Glomerular endothelial cell (primary cell): Measurements from ENCODE around the gene ARRB2. TPM values are rescaled to one million over a fixed set of nuclear protein-coding genes. Genes with fewer than 3 reads are reported as not detected.

Source experiments
- DNase-seq: peaks from one replicate; pipeline ENCODE4 v3.0.0-alpha.2; 2011; ENCODE audit warnings: low read depth, low spot score; ENCODE audit errors: extremely low read depth
- total RNA-seq: library from RNA; depleted of rRNA; stranded (reverse); fragments of >200 nt; gene quantifications from 2 replicates; pipeline ENCODE4 v1.2.3, GENCODE V29; 2015

Gene ARRB2
- total RNA-seq, 1 donor from 2014 or later = 13.0 TPM

DNA sequence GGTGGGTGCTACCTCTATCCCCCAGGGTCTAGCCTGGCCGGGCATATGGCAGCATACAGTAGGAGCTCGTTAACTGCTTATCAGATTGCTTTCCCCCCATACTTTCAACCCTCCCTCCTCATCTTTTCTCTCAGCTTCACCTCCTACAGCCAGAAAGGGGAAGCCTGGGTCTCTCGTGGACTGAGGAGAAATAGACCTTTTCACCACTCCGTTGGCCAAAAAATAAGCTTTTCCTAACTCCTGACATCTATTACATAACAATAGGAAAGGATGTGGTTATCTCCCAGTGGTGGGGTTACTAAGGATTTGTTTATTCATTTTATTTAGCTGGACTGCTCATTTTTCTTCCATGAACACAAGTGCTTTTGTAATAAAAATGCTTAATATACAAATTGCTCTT is 38.3 kb downstream of the ARRB2 start:
- no peak for DNase-seq

- DNase-seq = no peak
Measured at GRCh38 chr17:4750606-4751005, 40.2 kb downstream of the ARRB2 start.

DNA sequence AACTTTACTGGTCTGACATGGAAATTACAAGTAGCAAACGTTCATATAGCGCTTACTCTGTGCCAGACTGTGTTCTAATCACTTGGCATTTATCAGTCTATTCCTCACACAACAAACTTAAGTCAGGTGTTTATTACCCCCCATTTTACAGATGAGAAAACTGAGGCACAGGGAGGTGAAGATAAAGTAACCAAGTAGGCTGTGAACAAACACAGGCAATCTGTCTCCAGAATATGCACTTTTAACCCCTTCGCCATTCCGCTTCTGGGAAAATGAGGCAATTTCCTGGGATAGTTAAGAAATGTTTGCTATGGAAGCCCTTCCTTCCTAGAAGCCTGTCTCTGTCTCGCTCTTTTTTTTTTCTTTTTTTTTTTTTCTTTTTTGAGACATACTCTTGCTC is 41.5 kb downstream of the ARRB2 start:
- DNase-seq = no peak

- no peak for DNase-seq
Measured at GRCh38 chr17:4753392-4753791, 43.0 kb downstream of the ARRB2 start.

- DNase-seq = no peak
Measured at GRCh38 chr17:4759776-4760236, 49.4 kb downstream of the ARRB2 start.

DNA sequence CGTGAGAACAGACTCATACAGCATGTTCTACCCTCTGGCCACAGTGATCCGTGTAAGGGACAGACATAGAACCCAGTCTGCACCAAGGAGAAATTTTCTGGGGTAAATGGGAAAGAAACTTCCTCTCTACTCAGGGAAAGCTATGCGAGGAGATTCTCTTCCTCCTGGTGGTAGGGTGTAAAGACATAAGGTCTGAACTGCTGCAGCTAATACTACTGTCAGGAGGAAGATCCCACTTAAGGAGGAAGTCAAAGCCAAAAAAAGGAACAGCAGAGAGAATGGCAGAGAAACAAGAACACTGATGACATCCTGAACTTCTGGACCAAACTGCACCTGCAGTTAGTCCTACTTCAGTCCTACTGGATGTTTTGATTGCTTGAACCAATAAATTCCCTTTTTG is 54.2 kb downstream of the ARRB2 start:
- no peak for DNase-seq

- no peak for DNase-seq
Measured at GRCh38 chr17:4766201-4766600, 55.8 kb downstream of the ARRB2 start.

- no peak for DNase-seq
Measured at GRCh38 chr17:4766723-4767122, 56.3 kb downstream of the ARRB2 start.

- DNase-seq = no peak
Measured at GRCh38 chr17:4768298-4768697, 57.9 kb downstream of the ARRB2 start.

GRCh38 chr17:4769628-4770027 is 59.2 kb downstream of the ARRB2 start:
- DNase-seq = no peak

Other genes starting within 250 kb of the ARRB2 start
- 69.1 and 92.0 TPM in 2 replicates for gene SPNS2, start 211.8 kb upstream of the ARRB2 start, total RNA-seq
- 65.0 and 84.7 TPM in 2 replicates for gene MYBBP1A, start 155.2 kb upstream of the ARRB2 start, total RNA-seq
- not detected in 2 replicates for gene GGT6, start 150.1 kb upstream of the ARRB2 start, total RNA-seq
- gene SMTNL2, start 126.1 kb upstream of the ARRB2 start, total RNA-seq = not detected in 2 replicates
- not detected in 2 replicates for gene ALOX15, start 69.0 kb upstream of the ARRB2 start, total RNA-seq
- gene PELP1, start 6.5 kb upstream of the ARRB2 start, total RNA-seq = 21.8 and 25.5 TPM in 2 replicates
- 22.6 and 32.6 TPM in 2 replicates for gene MED11, start 20.8 kb downstream of the ARRB2 start, total RNA-seq
- gene ZMYND15, start 29.2 kb downstream of the ARRB2 start, total RNA-seq = 0.06 and 0.15 TPM in 2 replicates
- gene CXCL16, start 29.3 kb downstream of the ARRB2 start, total RNA-seq = 18.0 and 18.5 TPM in 2 replicates
- not detected in 2 replicates for gene TM4SF5, start 61.3 kb downstream of the ARRB2 start, total RNA-seq
- gene VMO1, start 75.7 kb downstream of the ARRB2 start, total RNA-seq = 0.44 TPM in 1 of 2 replicates, not detected in the other
- gene GLTPD2, start 78.3 kb downstream of the ARRB2 start, total RNA-seq = not detected in 2 replicates
- gene PSMB6, start 85.5 kb downstream of the ARRB2 start, total RNA-seq = 143 and 209 TPM in 2 replicates
- gene PLD2, start 96.5 kb downstream of the ARRB2 start, total RNA-seq = 33.5 and 36.9 TPM in 2 replicates
- gene MINK1, start 122.7 kb downstream of the ARRB2 start, total RNA-seq = 51.0 and 74.7 TPM in 2 replicates
- 0.88 and 1.6 TPM in 2 replicates for gene C17orf107, start 188.9 kb downstream of the ARRB2 start, total RNA-seq
- 0.76 and 1.5 TPM in 2 replicates for gene CHRNE, start 192.5 kb downstream of the ARRB2 start, total RNA-seq
- not detected in 2 replicates for gene GP1BA, start 221.6 kb downstream of the ARRB2 start, total RNA-seq
- 47.3 and 52.1 TPM in 2 replicates for gene SLC25A11, start 229.4 kb downstream of the ARRB2 start, total RNA-seq
- gene RNF167, start 229.6 kb downstream of the ARRB2 start, total RNA-seq = 47.5 and 54.7 TPM in 2 replicates
- 1,675 and 1,900 TPM in 2 replicates for gene PFN1, start 237.9 kb downstream of the ARRB2 start, total RNA-seq
- 0.15 and 2.6 TPM in 2 replicates for gene ENO3, start 240.5 kb downstream of the ARRB2 start, total RNA-seq